ENCODE measurements around the gene FAM177B. TPM values are rescaled to one million over a fixed set of nuclear protein-coding genes. Genes with fewer than 3 reads are reported as not detected.

The FAM177B gene
- total RNA-seq, 1 donor = not detected

DNA sequence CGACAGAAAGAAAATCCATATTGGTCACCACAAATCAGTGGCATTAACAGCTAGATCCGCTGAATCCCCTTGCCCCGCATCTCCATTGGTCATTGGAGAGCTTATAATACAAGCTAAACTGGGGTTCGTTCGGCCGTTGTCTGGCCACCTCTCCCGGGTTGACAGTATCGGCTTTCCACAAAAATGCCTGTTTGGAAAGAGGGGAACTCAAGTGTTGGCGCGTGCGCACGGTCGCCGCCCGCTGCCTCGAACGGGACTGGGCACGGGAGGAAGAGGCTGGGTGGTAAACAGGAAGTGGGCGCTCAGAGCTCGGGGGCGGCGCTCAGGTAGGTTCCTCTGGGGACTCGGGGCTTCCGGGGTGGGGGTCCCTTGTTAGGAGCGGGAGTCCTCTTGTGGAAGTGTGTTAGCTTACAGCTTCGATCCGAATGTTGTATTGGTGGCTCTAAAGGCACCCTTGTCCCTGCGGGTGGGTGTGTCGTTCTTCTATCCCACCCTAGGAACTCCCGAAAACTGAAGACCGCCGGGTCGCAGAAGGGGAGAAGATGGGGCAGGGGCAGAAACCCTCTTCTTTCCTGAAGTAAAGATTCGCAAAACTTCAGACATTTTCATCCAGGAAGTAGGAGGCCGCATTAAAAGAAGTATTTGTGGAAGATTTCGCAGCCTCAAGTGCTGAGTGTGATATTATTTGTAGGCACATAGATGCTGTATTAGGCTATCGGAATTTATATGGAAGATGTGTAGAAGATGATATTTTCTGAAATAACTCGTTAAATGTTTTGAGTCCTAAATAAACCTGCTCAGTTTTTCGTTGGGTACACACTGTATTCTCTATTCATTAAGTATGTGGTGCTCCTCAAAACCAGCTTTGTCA, 23.7 kb upstream of the FAM177B start:
- peak overlapping the region; percentile 96 for H3K4me3 ChIP-seq (ENCODE audit: low read depth, low read length)
- peak; percentile 96 for DNase-seq (ENCODE audit: low read depth)
- TF ChIP-seq, protein P1, sequence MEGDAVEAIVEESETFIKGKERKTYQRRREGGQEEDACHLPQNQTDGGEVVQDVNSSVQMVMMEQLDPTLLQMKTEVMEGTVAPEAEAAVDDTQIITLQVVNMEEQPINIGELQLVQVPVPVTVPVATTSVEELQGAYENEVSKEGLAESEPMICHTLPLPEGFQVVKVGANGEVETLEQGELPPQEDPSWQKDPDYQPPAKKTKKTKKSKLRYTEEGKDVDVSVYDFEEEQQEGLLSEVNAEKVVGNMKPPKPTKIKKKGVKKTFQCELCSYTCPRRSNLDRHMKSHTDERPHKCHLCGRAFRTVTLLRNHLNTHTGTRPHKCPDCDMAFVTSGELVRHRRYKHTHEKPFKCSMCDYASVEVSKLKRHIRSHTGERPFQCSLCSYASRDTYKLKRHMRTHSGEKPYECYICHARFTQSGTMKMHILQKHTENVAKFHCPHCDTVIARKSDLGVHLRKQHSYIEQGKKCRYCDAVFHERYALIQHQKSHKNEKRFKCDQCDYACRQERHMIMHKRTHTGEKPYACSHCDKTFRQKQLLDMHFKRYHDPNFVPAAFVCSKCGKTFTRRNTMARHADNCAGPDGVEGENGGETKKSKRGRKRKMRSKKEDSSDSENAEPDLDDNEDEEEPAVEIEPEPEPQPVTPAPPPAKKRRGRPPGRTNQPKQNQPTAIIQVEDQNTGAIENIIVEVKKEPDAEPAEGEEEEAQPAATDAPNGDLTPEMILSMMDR (IDR thresholded peaks at IDR 0.05; ENCODE audit: insufficient read depth, low read depth, low read length) = no peak

DNA sequence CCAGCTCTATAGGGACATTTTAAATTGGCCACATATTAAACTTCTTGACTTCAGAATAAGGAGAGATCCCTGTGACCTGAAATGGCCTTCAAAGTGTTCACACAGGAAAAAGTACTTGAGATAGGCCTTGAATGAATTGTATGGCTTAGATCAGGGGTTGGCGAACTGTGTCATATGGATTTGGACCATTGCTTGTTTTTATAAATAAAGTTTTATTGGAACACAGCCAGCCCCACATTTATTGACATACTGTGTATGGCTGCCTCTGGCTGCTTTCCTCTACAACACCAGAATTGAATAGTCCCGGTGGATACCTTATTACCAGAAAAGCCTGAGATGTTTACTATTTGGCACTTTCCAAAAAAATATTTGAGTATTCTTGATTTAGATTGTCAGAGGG, 20.6 kb upstream of the FAM177B start:
- H3K4me3 ChIP-seq (ENCODE audit: low read depth, low read length) = no peak overlapping the region
- TF ChIP-seq, protein P1 (IDR thresholded peaks at IDR 0.05; ENCODE audit: insufficient read depth, low read depth, low read length) = no peak
- no peak for DNase-seq (ENCODE audit: low read depth)

DNA sequence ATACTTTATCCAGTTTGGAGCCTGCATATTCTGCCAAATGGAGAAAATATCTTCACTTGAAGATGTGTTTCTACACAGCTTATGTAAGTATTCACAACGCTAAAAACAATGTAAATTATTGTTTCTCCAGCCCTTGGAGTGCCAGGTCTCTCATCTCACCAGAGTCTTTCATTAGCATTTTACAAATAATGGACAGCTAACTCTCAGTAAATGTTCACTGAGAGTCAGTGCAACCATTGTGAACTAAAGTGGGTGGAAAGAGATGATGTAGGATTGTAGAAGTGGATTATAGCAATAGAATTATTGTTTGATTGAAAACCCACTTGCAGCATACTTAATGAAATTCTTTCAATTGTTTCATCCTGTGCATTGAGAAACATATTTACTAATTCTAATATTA, 8.3 kb upstream of the FAM177B start:
- DNase-seq (ENCODE audit: low read depth) = no peak
- no peak overlapping the region for H3K4me3 ChIP-seq (ENCODE audit: low read depth, low read length)
- TF ChIP-seq, protein P1 (IDR thresholded peaks at IDR 0.05; ENCODE audit: insufficient read depth, low read depth, low read length) = no peak

DNA sequence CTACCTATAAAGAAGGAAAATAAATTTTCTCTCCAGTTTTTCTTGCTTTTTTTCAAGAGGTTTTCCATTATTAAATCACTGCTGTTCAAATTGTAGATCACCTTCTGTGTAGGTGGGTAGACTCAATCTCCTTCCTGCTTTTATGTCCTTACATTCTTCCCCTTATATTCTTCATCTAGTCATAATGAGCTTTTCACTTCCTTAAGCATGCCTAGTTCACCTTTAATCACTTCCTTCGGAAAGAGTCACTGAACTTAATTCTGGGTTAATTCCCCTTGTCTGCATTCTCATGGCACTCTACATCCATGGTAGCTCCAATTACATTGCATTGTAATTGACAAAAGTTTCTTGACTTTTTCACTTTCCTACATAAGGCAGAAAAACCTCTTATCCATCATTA, 6.1 kb upstream of the FAM177B start:
- H3K4me3 ChIP-seq (ENCODE audit: low read depth, low read length) = no peak overlapping the region
- DNase-seq (ENCODE audit: low read depth) = no peak
- TF ChIP-seq, protein P1 (IDR thresholded peaks at IDR 0.05; ENCODE audit: insufficient read depth, low read depth, low read length) = no peak

DNA sequence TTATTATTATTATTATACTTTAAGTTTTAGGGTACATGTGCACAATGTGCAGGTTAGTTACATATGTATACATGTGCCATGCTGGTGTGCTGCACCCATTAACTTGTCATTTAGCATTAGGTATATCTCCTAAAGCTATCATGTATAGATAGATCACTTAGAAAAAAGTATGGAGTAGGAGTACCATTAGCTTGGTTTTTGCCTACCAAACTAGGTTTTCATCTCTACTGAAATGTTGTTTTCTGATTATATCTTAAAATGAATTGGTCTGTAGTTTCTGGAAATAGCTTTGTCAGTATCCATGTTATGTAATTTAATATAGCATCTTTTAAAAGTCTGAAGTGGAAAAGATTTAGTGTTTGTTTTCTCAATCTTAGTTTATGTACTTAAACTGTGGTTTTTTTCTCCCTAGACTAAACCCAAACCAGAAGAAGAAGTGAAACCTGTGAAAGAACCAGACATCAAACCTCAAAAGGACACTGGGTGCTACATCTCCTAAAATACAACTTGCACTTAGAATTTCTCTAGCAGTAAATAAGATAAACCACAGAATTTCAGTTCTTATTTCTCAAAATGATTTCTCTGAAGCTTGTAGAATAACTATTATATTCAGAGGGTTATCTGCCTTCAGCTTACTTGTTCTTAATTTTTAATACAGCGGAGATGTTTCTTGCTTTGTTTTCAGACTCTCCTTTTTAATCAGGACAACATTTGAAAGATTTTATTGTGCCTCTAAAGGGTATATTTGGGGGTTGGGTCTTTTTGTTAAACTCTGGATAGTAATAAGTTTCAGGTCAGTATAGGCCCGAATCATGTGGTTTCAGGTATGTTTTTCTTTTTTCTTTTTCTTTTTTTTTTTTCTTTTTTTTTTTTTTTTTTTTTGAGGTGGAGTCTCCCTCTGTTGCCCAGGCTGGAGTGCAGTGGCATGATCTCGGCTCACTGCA, 4.5 kb upstream of the FAM177B start:
- TF ChIP-seq, protein P1 (IDR thresholded peaks at IDR 0.05; ENCODE audit: insufficient read depth, low read depth, low read length) = no peak
- DNase-seq (ENCODE audit: low read depth) = no peak
- no peak overlapping the region for H3K4me3 ChIP-seq (ENCODE audit: low read depth, low read length)

DNA sequence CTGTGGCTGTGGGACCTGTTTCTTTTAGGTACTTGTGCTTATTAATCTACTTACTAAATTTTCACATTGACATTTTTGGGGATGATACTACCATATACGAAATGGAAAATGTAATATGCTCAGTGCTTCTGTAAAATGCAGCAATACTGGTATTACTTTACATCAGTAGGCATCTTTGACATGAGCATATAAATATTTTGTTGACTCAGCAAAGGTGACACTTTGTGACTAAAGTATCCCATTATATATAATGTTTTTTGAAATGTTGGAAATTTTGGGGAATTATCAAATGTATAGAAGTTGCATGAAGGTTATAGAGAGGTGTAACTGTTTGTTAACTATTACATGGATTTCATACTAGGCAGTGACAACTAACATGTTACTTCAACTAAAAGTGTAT, 2.3 kb upstream of the FAM177B start:
- TF ChIP-seq, protein P1 (IDR thresholded peaks at IDR 0.05; ENCODE audit: insufficient read depth, low read depth, low read length) = no peak
- DNase-seq (ENCODE audit: low read depth) = no peak

More for the DNA sequence above, 2.3 kb upstream of the FAM177B start:
- H3K4me3 ChIP-seq (ENCODE audit: low read depth, low read length) = no peak overlapping the region
